ENCODE results near the gene IGFALS.

DNA sequence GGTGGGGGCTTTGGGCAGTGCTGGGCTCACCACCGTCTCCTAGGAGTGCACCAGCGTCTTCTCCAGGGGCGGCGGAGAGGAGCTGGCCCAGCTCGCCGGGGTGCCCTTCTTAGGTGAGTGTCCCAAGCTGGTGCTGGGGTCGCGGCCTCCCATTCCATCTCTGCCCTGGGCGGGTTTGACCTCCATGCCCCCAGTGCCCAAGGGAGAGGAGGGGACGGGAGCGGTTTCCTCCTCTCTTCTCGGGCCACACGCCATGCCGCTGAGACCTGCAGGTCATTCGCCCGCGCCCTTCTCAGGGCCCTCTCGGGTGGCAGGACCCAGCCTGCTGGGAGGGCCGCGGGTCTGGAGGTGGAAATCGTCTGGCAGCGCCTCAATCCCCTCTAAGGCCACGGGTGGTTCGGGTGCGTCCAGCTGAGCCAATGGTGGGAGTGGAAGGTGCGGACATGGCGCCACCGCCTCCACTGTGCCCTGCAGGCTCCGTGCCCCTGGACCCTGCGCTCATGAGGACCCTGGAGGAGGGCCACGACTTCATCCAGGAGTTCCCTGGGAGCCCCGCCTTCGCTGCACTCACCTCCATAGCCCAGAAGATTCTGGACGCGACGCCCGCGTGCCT is 5.3 kb downstream of the IGFALS start:
- no peak for TF ChIP-seq GATA2 (IDR thresholded peaks at IDR 0.05; ENCODE audit: low read depth, low read length)
- TF ChIP-seq GATA3 (IDR thresholded peaks at IDR 0.05; ENCODE audit: low read depth, low read length), result no peak
